DMS 273 (cell line): ENCODE data around the gene MSH3.
"Not testable (repeated sequence)": the region's sequence is repeated elsewhere in the genome, so short reads cannot be mapped to it uniquely, and the experiment has no call there.

Experiments
- DNase-seq: peaks from one replicate; lab custom pipeline; 2025; ENCODE audit not compliant: unreplicated experiment; lab: John Stamatoyannopoulos, UW

The MSH3 gene

GRCh38 chr5:80655231-80655774 lies 851 bp downstream of the MSH3 start:
- DNase-seq = no peak

GRCh38 chr5:80656425-80656824 lies 2.0 kb downstream of the MSH3 start:
- no peak for DNase-seq

- no peak for DNase-seq
Observed at GRCh38 chr5:80659106-80659505, 4.7 kb downstream of the MSH3 start.

- DNase-seq = not testable (repeated sequence)
Observed at GRCh38 chr5:80660661-80661060, 6.2 kb downstream of the MSH3 start.

GRCh38 chr5:80662108-80662507 lies 7.7 kb downstream of the MSH3 start:
- no peak for DNase-seq

GRCh38 chr5:80665057-80665456 lies 10.6 kb downstream of the MSH3 start:
- no peak for DNase-seq

GRCh38 chr5:80667384-80667783 lies 12.9 kb downstream of the MSH3 start:
- DNase-seq = no peak

- no peak for DNase-seq
Observed at GRCh38 chr5:80668016-80668969, 13.8 kb downstream of the MSH3 start.

GRCh38 chr5:80672140-80672736 lies 17.8 kb downstream of the MSH3 start:
- DNase-seq = peak; percentile 83

- DNase-seq = no peak
Observed at GRCh38 chr5:80676706-80677105, 22.3 kb downstream of the MSH3 start.

GRCh38 chr5:80686757-80687156 lies 32.3 kb downstream of the MSH3 start:
- DNase-seq = peak; percentile 39

GRCh38 chr5:80688648-80689420 lies 34.4 kb downstream of the MSH3 start:
- DNase-seq = no peak

- DNase-seq = no peak
Observed at GRCh38 chr5:80689627-80690026, 35.2 kb downstream of the MSH3 start.

GRCh38 chr5:80695666-80696065 lies 41.2 kb downstream of the MSH3 start:
- no peak for DNase-seq

- DNase-seq = no peak
Observed at GRCh38 chr5:80696450-80696849, 42.0 kb downstream of the MSH3 start.

GRCh38 chr5:80697100-80697499 lies 42.6 kb downstream of the MSH3 start:
- DNase-seq = no peak

GRCh38 chr5:80698369-80698768 lies 43.9 kb downstream of the MSH3 start:
- DNase-seq = no peak

GRCh38 chr5:80701597-80701996 lies 47.1 kb downstream of the MSH3 start:
- DNase-seq = no peak

- no peak for DNase-seq
Observed at GRCh38 chr5:80703291-80703690, 48.8 kb downstream of the MSH3 start.

GRCh38 chr5:80703747-80704146 lies 49.3 kb downstream of the MSH3 start:
- no peak for DNase-seq

- no peak for DNase-seq
Observed at GRCh38 chr5:80704221-80704620, 49.8 kb downstream of the MSH3 start.
